SK-N-SH (cell line): ENCODE results near the gene ERAL1. TPM values are rescaled to one million over a fixed set of nuclear protein-coding genes. Genes with fewer than 3 reads are reported as not detected.

Experiments used
- CTCF ChIA-PET: fragments of 300-600, 350-600 bp; formaldehyde crosslinking; extraction: SDS; loops from one replicate; lab custom pipeline; 2021; lab: Yijun Ruan, JAX
- POLR2A ChIA-PET: fragments of 350-600 bp; sonication (Branson Sonifier 250); formaldehyde crosslinking; extraction: SDS; loops from one replicate; lab custom pipeline; 2020; ENCODE audit warnings: antibody characterized with exemption, inconsistent platforms; lab: Yijun Ruan, JAX
- DNase-seq: peaks from one replicate; pipeline ENCODE4 v3.0.0; 2012
- H2AFZ ChIP-seq: fragments of 200-600 bp; sonication (generic); 2 replicates; pipeline ENCODE4 v1.8.1; 2016; ENCODE audit warnings: antibody characterized with exemption, mild to moderate bottlenecking, low read depth
- H3F3A ChIP-seq: fragments of 200-600 bp; sonication (generic); replicated peaks from 2 replicates; pipeline ENCODE3; 2016; ENCODE audit warnings: antibody characterized with exemption, mild to moderate bottlenecking; ENCODE audit not compliant: insufficient read depth
- H3K27ac ChIP-seq, 2 experiments: fragments of 200-500 bp in 1 of 2; fragments of 200-600 bp in 1 of 2; sonication (Bioruptor generic) in 1 of 2; sonication (generic), shearing (Covaris generic) in 1 of 2; 2 replicates each; pipeline versions ENCODE4 v1.5.1 to v1.6.1; 2014 to 2016; ENCODE audit warnings: low read depth in 2 of 2, inconsistent platforms in 1 of 2, low read length in 1 of 2, mild to moderate bottlenecking in 1 of 2, mixed read lengths in 1 of 2
- H3K27me3 ChIP-seq: fragments of 200-600 bp; sonication (generic), shearing (Covaris generic); 2 replicates; pipeline ENCODE4 v1.6.1; 2016; ENCODE audit warnings: mixed run types; ENCODE audit not compliant: insufficient read depth
- H3K36me3 ChIP-seq, 2 experiments: fragments of 200-500 bp in 1 of 2; fragments of 200-600 bp in 1 of 2; sonication (Bioruptor generic) in 1 of 2; sonication (generic) in 1 of 2; replicated peaks in 1 of 2; 2 replicates each; pipeline versions ENCODE3 to v1.5.1; 2014 to 2016; ENCODE audit warnings: low read length in 1 of 2, mild to moderate bottlenecking in 1 of 2; ENCODE audit not compliant: insufficient read depth in 2 of 2, control insufficient read depth in 1 of 2
- H3K4me1 ChIP-seq, 2 experiments: fragments of 200-500 bp in 1 of 2; fragments of 200-600 bp in 1 of 2; sonication (Bioruptor generic) in 1 of 2; sonication (generic), shearing (Covaris generic) in 1 of 2; 2 replicates each; pipeline versions ENCODE4 v1.5.1 to v1.6.1; 2014 to 2016; ENCODE audit warnings: low read depth in 1 of 2, low read length in 1 of 2, mixed run types in 1 of 2; ENCODE audit not compliant: insufficient read depth in 2 of 2, control insufficient read depth in 1 of 2
- H3K4me2 ChIP-seq: fragments of 200-600 bp; sonication (generic), shearing (Covaris generic); 2 replicates; pipeline ENCODE4 v1.6.1; 2017; ENCODE audit warnings: mixed run types
- H3K4me3 ChIP-seq, 2 experiments: fragments of 200-500 bp in 1 of 2; fragments of 200-600 bp in 1 of 2; sonication (Bioruptor generic) in 1 of 2; sonication (generic), shearing (Covaris generic) in 1 of 2; 2 replicates each; pipeline versions ENCODE4 v1.5.1 to v1.8.1; 2014 to 2016; ENCODE audit warnings: low read depth in 2 of 2, inconsistent platforms in 1 of 2, low read length in 1 of 2, mild to moderate bottlenecking in 1 of 2, mixed read lengths in 1 of 2, moderate library complexity in 1 of 2
- H3K79me2 ChIP-seq: fragments of 200-600 bp; sonication (generic); 2 replicates; pipeline ENCODE4 v1.8.1; 2017; ENCODE audit warnings: mild to moderate bottlenecking; ENCODE audit not compliant: insufficient read depth
- H3K9ac ChIP-seq: fragments of 200-600 bp; sonication (generic); 2 replicates; pipeline ENCODE4 v1.6.1; 2017; ENCODE audit warnings: mixed run types
- H3K9me2 ChIP-seq: fragments of 200-600 bp; sonication (generic); 2 replicates; pipeline ENCODE4 v1.6.1; 2017; ENCODE audit warnings: mixed run types
- H3K9me3 ChIP-seq: fragments of 200-600 bp; sonication (generic); 2 replicates; pipeline ENCODE4 v1.6.1; 2017; ENCODE audit warnings: mixed run types, mild to moderate bottlenecking, moderate library complexity
- H4K20me1 ChIP-seq: fragments of 200-600 bp; sonication (generic); 2 replicates; pipeline ENCODE4 v1.6.1; 2017; ENCODE audit warnings: mild to moderate bottlenecking, mixed run types; ENCODE audit not compliant: insufficient read depth
- NFIC ChIP-seq: IDR thresholded peaks from 2 replicates; pipeline ENCODE4 v1.4.0; 2012; ENCODE audit warnings: borderline replicate concordance
- POLR2AphosphoS5 ChIP-seq: IDR thresholded peaks from 2 replicates; pipeline ENCODE4 v1.6.1; 2012; ENCODE audit warnings: low read depth, low read length
- RAD21 ChIP-seq: IDR thresholded peaks from 2 replicates; pipeline ENCODE4 v1.6.1; 2012; ENCODE audit warnings: mild to moderate bottlenecking, low read length
- RCOR1 ChIP-seq: fragments of 150-350 bp; IDR thresholded peaks from 2 replicates; pipeline ENCODE4 v1.6.1; 2017; ENCODE audit warnings: antibody characterized with exemption, low read length
- REST ChIP-seq: IDR thresholded peaks from 2 replicates; pipeline ENCODE4 v1.6.1; 2012; ENCODE audit warnings: mild to moderate bottlenecking, low read depth, low read length, moderate library complexity
- RXRA ChIP-seq: IDR thresholded peaks from 2 replicates; pipeline ENCODE4 v1.4.0; 2012; ENCODE audit warnings: low read depth, mild to moderate bottlenecking, borderline replicate concordance
- SIN3A ChIP-seq: IDR thresholded peaks from 2 replicates; pipeline ENCODE4 v1.6.1; 2012; ENCODE audit warnings: low read depth, mild to moderate bottlenecking, low read length, moderate library complexity, borderline replicate concordance
- TAF1 ChIP-seq: IDR thresholded peaks from 2 replicates; pipeline ENCODE4 v1.6.1; 2012; ENCODE audit warnings: low read depth, mild to moderate bottlenecking, low read length, moderate library complexity, borderline replicate concordance
- TEAD4 ChIP-seq: IDR thresholded peaks from 2 replicates; pipeline ENCODE4 v1.4.0; 2012; ENCODE audit warnings: mild to moderate bottlenecking, borderline replicate concordance; ENCODE audit not compliant: insufficient read depth
- YY1 ChIP-seq: IDR thresholded peaks from 2 replicates; pipeline ENCODE4 v1.4.0; 2012; ENCODE audit warnings: low read depth, mild to moderate bottlenecking
- WGBS: methylation state at CpG from one replicate; pipeline ENCODE4 v1.1.6; 2017; ENCODE audit warnings: low lambda C conversion rate; 5-methylcytosine and 5-hydroxymethylcytosine counted together
- polyA plus RNA-seq, 3 experiments: library from polyadenylated mRNA; depleted of rRNA; stranded (reverse); fragments of >200 nt; gene quantifications; 2 replicates each; pipeline ENCODE4 v1.2.3, GENCODE V29; 2012

Gene ERAL1
- polyA plus RNA-seq, 1 of the 3 experiments (the other 2 are of a cell fraction) = 57.3 TPM

GRCh38 chr17:28867276-28867675 lies 12.5 kb downstream of the ERAL1 start (continued):
- TF ChIP-seq REST (no peak), TEAD4 (no peak), RAD21 (no peak), RCOR1 (no peak)
- TF ChIP-seq, all 33 proteins: peak for 0

GRCh38 chr17:28871056-28871579 lies 16.3 kb downstream of the ERAL1 start:
- no peaks in the 10 kb centered on the region for H3K9me3 ChIP-seq
- no peaks in the 10 kb centered on the region for H3K79me2 ChIP-seq
- no peaks in the 10 kb centered on the region for H3K4me1 ChIP-seq
- no peak overlapping the region for H3K4me3 ChIP-seq
- no peak for DNase-seq
- H3K27me3 ChIP-seq = no peaks in the 10 kb centered on the region
- H3K36me3 ChIP-seq = no peaks in the 10 kb centered on the region
- H3K27ac ChIP-seq = no peak overlapping the region
- ChIA-PET POLR2A (no interaction called here), CTCF (interaction anchor here (1.1 to 2.0 kb wide), 2 partner anchors 11 to 107 kb away, joined by 4 to 6 read pairs; no protein-coding TSS in a partner anchor)
- H4K20me1 ChIP-seq = no peaks in the 10 kb centered on the region
- H3K9me2 ChIP-seq = no peaks in the 10 kb centered on the region
- WGBS = 98% methylated on average over 6 of the region's 6 CpGs
- TF ChIP-seq TEAD4 = no peak
- TF ChIP-seq YY1 = no peak
- no peak for TF ChIP-seq TAF1
- no peak for TF ChIP-seq RXRA
- no peak for TF ChIP-seq SIN3A
- no peak for TF ChIP-seq NFIC
- no peak overlapping the region for H2AFZ ChIP-seq
- no peak overlapping the region for H3K4me2 ChIP-seq
- H3F3A ChIP-seq = peaks cover 3% of the 10 kb centered on the region
- no peak overlapping the region for H3K9ac ChIP-seq

- ChIA-PET CTCF (no interaction called here), POLR2A (no interaction called here)
- no peaks in the 10 kb centered on the region for H3K27me3 ChIP-seq
- H3F3A ChIP-seq = peaks cover 3% of the 10 kb centered on the region
- H2AFZ ChIP-seq = no peak overlapping the region
- 89% methylated on average over 7 of the region's 7 CpGs for WGBS
- H3K4me2 ChIP-seq = no peak overlapping the region
- no peaks in the 10 kb centered on the region for H3K9me3 ChIP-seq
- no peaks in the 10 kb centered on the region for H3K4me1 ChIP-seq
- H3K79me2 ChIP-seq = no peaks in the 10 kb centered on the region
- H3K27ac ChIP-seq = no peak overlapping the region
- H3K36me3 ChIP-seq = peaks cover 3 to 9% of the 10 kb centered on the region in 2 experiments
- no peak for DNase-seq
- no peaks in the 10 kb centered on the region for H4K20me1 ChIP-seq
- H3K4me3 ChIP-seq = no peak overlapping the region
- no peaks in the 10 kb centered on the region for H3K9me2 ChIP-seq
- H3K9ac ChIP-seq = no peak overlapping the region
- no peak for TF ChIP-seq POLR2AphosphoS5
Measured at GRCh38 chr17:28873839-28874238, 19.0 kb downstream of the ERAL1 start.
